Stimulated activated CD8-positive, alpha-beta memory T cell treated with anti-CD3 and anti-CD28 coated beads, Interleukin-4, amount 100 ng/mL, for 24 hours (primary cell): Measurements from ENCODE around the gene TEDDM1.
"Not testable (repeated sequence)": the region's sequence is repeated elsewhere in the genome, so short reads cannot be mapped to it uniquely, and the experiment has no call there.

Source experiments
- DNase-seq: peaks from one replicate; pipeline ENCODE4 v3.0.0-alpha.2; 2020; ENCODE audit warnings: low read depth

The TEDDM1 gene, protein sequence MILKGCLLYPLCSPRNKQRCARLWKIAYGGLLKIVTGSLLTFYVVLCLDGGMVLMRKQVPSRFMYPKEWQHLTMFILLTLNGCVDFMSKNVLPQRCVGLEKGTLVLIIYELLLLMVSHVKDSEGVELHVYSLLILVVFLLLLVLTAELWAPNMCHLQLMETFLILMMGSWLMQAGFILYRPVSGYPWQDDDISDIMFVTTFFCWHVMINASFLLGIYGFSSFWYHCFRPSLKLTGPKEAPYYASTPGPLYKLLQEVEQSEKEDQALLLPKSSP

DNA sequence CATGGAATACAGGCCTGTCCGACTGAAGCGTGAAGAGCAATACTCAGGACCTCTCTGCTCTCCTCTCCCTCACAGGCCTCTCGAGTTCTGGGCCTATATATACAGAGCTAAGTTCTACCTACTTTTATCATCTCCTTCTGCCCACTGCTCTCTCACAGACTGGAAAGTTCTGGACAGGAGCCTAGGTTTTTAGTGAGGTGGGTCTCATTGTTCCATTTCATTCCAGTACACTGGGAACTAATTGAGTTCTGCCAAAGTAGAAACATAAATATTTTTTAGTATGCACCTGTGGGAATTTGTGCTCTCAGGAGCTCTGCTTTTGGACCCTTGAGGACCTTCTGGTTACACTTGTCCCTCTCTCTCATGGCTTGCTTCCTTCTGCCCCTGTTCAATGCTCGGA lies at the start of gene TEDDM1:
Gene TEDDM1, minus strand, starts transcription at position 101 of the 400 bp plus-strand sequence. CDS start 182 bp downstream, outside the sequence.
- DNase-seq, result no peak

DNA sequence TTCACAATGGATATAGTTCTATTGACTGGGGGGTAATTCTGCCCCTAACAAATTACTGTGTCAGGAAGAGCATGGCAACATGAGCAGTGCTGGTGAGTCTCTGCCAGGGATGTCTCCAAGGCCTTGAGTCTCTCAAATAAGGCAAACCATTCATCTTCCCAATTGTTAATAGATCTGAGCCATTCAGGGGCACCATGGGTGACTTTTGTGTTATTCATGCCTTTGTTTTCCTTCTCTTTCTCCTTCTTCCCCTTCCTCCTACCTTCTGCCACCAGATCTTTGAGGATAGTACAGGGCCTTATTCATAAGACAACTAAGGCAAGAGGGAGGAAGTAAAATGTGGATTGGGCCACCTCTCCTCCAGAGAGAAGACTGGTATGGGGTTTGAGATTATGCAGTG lies 49.6 kb upstream of the TEDDM1 start, which contains the start of gene RGSL1:
Gene RGSL1, plus strand, starts transcription at position 60 of the 400 bp plus-strand sequence. Its CDS starts 20 bp downstream, at position 80.
- no peak for DNase-seq

DNA sequence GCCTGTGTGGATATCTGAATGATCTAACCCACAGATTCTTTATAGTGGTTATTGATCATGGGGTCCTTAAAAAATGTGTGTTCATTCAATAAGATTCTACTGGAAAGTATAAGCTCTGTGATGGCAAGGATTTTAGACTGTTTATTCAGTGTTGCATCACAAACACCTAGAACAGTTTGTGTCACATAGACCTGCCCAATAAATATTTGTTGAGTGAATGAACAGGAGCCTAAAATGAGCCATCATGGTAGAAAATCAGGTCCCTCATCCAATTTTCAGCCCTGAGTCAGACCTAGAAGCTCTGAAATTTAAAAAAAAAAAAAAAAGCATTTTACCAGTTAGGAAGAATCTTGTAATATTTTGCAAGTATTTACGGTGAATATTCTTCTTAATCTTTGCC lies 47.2 kb upstream of the TEDDM1 start:
- DNase-seq, result no peak

DNA sequence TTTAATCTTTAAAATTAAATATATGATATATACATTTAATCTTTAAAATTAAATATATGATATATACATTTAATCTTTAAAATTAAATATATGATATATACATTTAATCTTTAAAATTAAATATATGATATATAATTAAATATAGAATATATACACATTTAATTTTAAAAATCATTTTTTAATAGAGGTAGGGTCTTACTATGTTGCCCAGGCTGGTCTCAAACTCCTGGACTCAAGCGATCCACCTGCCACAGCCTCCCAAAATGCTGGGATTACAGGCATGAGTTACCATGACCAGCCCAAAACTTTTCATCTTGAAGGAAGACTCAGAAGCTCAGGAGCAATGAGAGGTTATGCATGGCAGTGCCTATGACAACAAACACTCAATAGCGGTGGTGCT lies 46.7 kb upstream of the TEDDM1 start:
- DNase-seq, result not testable (repeated sequence)

DNA sequence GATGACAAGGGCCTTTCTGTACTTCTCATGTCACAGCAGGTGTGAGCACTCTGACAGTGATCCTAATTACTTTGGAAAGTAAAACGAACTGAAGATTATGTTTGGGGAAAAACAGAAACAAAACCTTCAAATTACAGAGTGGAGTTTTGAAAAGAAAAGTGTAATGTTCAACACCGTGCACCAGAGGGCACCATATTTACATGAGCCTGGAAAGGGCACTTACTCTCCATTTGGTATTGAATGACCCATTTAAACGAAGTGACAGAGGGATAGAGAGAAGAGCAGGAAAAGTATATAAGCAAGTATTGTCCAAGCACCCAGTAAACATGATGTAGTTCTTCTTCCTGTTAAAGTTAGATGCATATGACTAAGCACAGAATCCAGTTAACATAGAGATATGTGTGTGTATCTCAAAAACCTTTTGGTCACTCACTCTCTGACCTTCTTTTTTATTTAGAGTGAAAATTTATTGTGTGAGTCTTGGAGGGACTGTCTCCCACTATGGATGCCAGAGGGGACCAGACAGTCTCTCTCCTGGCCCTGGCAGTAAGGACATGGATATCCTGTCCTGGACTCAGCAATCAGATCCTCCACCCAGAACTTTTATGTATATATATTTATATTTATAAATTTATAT lies 45.7 kb upstream of the TEDDM1 start:
- no peak for DNase-seq

DNA sequence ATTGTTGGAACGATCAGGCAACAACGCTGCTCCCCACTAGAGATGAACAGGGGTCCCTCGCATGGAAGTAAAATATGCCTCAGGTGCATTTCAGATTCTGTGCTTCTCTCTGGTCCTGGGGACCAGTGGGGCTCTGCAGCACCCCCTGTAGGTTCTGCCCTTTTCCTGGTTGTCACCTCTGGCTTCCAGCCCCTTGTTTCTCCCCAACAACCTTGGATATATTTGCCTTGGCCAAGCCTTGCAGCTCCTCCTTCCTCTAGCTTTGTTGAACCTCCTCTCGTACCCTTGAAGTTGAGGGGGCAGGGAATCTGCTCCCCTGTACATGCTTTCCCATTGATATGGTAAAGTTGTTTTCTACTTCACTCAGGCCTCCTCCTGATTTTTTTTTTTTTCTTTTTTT lies 44.0 kb upstream of the TEDDM1 start:
- DNase-seq, result no peak

DNA sequence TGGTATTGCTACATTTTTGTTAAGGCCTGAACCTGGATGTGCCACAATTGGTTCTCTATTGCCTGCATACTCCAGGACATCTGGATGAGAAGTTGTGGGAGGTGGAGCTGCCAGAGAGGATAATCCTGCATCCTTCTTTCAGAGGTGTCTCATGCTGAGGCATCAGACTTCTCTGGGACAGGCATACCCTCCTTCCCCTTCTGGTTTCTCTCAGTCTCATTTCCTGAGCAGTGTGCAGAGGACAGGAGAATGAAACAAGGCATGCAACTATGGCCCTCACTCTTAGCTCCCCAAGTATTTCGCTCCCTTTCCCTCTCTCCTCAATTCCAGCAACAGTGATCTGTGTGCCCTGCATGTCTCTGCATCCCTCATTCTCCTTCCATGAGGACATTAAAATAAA lies 41.9 kb upstream of the TEDDM1 start:
- DNase-seq, result no peak

DNA sequence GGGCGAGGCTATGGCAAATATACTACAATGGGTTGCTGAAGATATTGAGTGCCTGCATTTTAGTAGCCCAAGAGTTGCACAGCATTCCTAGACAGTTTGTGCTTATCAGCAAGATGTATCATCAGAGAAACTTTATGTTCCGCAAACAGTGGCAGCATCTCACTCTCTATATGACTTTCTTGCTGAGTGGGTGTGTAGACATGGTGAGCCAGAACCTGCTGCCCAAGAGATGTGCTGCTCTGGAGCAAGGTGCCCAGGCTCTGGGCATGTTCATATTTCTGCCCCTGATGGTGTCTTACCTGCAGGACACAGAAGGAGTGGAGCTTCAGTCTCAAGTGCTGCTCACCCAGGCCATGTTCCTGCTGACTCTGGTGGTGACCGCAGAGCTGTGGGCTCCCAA lies 41.3 kb upstream of the TEDDM1 start:
- no peak for DNase-seq

DNA sequence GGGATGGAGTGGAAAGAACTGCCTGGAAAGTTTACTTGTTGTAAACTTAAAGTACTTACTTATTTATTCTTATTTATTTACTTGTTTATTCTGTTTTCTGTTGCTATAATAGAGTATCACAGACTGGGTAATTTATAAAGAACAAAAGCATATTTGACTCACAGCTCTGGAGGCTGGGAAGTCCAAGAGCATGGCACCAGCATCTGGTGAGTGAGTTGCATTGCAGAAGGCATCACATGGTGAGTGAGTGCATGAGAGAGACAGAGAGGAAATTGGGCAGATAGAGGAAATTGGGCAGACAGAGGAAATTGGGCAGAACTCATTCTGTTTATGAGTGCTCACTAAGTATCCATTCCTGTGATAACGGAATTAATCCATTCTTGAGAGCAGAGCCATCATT lies 37.9 kb upstream of the TEDDM1 start:
- DNase-seq, result no peak

DNA sequence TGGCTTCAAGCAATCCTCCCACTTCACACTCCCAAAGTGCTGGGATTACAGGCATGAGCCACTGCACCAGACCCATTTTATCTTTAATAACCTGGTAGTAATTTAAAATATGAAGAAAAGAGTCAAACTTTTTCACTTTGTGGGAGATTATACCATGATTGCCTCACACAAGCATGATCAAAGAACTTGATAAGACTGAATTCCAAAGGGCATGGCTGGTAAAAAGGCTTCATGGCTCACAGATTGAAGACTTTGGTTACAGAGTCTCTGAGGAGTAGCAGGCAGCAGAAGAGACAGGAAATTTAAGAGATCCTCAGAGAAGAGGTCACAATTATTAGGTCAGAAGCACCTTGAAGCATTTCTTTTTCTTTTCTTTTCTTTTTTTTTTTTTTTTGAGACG lies 33.1 kb upstream of the TEDDM1 start:
- DNase-seq, result no peak

DNA sequence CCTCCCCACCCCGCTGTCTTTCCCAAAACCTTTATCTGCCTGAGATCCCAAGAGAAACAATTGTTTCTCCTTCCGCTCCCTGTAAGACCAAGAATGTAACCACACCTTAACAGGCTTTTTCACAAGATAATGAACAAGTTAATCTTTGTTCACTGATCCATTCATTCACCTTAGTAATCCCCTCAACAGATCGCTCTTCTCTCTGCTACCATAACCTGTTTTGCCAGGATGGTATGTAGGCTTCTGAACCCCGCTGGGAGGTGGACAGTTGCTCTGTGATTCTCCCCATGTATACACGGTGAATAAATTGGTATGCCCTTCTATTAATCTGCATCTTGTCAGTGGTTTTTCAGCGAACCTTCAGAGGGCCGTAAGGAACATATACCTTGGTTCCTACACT lies 30.8 kb upstream of the TEDDM1 start:
- DNase-seq, result no peak

DNA sequence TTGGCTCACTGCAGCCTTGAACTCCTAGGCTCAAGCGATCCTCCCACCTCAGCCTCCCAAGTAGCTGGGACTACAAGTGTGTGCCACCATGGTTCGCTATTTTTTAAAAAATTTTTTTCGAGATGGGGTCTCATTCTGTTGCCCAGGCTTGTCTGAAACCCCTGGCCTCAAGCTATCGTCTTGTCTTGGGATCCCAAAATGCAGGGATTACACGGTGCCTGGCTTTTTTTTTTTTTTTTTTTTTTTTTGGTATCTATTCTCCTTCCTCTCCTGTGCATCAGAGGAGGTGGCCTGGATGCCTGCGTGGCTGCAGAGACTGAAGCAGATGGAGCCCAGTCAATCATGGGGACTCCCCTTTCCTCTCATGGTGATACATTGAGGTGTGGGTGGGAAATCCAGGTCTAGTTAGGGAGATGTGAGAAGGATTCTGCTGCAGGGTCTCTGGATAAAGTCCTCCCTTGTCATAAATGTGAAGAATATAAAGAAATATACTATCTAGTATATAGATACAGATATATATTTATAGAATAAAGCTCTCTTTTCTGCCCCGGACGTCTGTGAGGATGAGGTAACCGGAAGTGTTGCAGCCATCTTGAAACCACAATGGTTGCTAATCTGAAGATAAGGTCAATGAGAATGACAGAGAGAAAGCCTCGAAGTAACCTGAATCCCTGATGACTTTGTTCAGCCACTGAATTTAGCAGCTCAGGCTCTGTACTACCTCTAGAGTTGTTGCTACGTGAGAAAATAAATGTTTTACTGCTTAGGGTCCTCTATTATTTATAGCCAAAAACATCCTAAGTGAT lies 30.0 kb upstream of the TEDDM1 start:
- DNase-seq, result no peak

DNA sequence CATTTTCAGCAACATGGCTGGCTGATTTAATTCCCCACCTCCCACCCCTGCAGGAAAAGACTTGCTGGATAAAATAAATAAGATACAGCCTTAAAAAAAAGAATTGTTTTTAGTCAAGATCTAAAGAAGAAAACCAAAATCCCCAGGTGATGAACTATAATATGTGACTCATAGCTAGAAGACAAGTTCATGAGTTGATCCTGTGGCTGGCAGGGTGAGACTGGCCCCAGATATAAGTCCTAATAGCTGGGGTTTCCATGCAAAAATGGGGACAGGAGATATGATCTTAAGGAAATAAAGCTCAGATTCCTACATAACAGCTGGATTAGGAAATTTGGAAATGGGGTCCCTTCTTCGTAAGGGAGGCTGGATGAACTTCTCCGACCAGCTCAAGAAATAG lies 27.6 kb upstream of the TEDDM1 start:
- DNase-seq, result no peak

DNA sequence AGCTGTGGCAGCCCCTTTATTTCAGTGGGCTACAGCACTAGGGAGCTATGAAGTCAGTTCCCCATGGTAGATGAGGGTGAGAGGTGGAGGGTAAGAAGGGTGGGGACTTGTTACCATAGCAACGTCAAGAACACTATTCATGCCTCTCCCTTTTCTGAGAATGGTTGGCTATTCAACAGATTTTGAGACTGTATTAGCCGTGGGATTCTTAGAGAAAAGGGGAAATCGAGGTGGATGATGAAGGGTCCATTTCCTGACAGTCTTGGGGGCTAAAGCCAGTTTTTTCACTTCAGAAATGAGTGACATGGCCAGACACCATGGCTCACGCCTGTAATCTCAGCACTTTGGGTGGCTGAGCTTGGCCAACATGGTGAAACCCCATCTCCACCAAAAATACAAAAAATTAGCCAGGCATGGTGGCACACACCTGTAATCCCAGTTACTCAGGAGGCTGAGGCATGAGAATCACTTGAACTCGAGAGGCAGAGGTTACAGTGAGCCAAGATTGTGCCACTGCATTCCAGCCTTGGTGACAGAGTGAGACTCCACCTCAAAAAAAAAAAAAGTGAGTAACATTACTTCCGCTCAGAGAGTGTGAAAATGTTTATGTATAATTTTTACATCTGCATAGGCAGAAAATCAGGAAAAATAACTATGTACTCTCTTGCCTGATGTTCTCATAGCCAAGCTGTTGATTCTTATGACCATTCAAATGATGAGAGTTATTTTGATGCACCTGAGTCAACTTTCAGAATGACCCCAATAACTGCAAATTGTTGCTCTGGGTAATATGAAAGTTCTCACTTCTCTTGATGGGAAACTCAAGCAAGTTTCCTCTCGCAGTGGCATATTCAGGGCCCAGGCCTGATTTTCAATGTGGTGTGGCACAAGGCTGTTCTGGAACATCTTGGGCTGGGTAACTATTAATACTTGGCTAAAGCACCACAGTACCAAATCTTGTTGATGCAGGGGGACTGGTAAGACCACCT lies 26.3 kb upstream of the TEDDM1 start:
- no peak for DNase-seq

DNA sequence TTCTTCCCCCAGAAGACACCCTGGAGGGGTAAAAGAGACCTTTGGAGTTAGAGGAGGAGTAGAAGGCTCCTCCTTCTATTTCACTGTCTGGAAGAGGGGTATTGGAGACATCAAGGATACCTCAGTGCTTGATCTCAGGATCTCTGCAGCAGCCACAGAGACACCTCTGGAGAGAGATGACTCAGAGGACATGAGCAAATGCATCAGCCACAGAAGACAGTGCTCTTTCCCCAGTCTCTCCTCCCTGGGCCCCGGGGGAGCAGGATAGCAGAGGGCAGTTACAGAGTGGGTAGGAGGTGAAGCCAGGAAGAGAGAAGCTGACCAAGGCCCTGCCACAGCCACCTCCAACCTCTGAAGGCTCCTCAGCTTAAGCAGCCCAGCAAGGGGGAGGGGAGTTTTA lies 15.3 kb upstream of the TEDDM1 start:
- DNase-seq, result no peak

DNA sequence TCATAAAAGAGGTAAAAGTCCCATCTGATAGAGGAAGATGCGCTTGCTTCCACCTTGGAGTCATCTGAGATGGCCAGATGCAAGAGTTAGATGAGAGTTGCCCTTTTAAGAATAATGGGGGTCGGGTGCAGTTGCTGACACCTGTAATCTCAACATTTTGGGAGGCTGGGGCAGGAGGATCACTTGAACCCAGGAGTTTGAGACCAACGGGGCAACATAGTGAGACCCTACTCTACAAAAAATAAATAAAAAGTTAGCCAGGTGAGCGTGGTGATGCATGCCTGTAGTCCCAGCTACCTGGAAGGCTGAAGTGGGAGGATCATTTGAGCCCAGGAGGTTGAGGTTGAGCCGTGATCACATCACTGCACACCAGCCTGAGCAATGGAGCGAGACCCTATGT lies 13.5 kb upstream of the TEDDM1 start:
- no peak for DNase-seq

DNA sequence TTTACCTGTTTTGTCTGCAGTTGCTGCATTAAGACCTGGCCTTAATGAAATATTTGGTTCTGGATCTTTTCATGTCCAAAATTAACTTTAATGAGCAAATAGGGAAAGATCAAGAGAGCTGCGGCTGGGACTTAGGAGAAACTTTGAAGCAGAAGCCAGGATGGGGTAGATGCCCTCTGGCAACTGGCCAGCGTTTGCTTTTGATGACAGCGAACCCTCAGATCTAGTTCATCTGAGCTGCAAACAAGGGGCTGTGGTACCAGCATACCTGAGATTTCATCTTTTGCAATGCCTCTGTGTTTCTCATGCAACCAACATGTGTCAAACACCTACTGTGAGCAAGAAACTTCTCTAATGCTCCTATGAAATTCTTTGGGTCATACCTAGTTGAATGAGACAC lies 13.0 kb upstream of the TEDDM1 start:
- no peak for DNase-seq

DNA sequence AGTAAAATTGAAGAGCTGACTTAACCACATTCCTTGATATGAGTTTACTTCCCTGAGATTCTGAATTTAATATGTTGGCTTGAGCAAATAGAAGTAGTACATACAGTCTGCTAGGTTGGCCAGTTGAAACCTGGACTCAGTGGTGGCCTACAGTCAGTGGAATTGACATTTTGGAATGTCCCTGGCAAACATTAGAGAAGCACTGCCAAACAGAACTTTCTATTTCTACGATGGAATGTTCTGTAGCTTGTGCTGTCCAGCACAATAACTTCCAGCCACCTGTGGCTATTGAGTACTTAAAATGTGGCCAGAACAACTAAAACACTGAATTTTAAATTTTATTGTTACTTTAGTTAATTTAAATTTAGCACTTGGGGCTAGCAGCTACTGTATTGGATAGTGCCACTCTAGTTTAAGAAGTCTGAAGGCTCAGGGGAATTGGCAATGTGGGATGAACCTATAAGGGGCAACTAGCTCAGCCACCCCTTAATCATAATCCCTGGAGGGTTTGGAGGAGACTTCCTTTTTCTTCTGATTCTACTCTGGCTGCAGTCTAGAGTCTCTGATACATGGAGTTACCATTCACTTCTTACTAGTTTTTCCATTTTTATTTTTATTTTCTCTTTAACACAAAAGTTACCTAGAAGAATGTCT lies 10.3 kb upstream of the TEDDM1 start:
- no peak for DNase-seq

DNA sequence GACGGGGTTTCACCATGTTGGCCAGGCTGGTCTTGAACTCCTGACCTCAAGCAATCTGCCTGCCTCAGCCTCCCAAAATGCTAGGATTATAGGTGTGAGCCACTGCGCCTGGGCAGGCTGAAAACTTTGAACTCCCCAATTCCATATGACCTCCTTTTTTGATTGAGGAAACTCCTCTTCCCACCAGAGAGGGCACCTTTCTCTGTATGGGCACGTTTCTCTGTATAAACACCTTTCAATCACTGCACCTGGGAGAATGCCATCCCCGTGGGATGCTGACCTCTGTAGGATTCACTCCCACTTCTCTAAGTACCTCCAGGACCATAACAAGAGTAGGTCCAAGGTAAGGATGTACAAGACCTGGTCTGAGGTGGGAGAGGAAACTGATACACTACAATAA lies 9.7 kb upstream of the TEDDM1 start:
- DNase-seq, result no peak

DNA sequence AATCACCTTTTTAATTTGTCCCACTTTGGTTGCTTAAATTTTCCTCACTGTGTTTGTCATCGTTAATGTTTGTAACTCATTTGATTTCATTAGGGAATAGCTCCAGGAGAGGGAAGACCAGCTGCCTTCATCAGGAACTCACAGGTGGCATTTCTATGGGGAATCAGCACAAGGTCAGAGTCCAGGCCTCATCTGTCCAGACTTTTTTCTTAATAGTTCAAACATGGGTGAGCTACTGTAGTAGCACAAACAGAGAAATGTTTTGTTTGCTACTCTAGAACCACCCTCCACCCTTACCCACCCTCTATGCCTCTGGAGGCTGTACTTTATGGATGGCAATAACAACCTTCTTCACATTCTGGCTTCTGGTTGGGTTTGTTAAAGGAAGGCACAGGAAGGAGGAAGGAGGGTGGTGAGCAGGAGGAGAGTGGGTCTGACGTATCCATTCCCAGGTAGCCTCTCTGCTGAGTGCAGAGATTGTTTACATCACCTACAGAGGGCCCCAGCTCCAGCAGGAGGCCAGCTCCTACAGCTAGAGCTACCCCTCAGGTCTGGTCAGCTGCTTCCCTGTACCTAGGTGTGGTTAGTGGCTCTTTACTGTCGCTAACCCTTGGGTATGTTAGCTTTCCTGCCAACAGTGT lies 8.1 kb upstream of the TEDDM1 start:
- DNase-seq, result no peak

DNA sequence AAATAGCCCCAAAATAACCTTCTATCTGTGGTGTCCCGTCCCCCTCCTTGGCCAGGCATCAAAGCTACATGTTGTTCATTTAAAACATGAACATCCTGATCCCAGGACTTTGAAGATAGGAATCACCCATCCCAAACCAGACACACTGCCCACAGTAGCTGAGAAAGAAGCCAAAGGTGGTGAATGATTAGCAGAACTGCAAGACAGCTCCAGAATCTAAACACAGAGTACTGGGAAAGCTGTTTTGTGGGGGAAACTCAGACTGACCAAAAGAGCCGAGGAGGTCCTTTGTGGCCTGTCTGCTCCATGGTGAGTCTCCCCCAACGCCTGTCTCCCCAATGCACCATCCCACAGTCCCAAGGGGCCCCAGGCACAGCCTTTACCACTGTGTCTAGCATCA lies 7.3 kb upstream of the TEDDM1 start:
- DNase-seq, result no peak
